GM13976 (cell line): ENCODE data around the gene ZNF609.
A peak's percentile ranks its signal among the peaks of the same experiment; 100 is the strongest.
"Not testable (repeated sequence)": the region's sequence is repeated elsewhere in the genome, so short reads cannot be mapped to it uniquely, and the experiment has no call there.

Experiments used
- DNase-seq: peaks from one replicate; pipeline ENCODE4 v3.0.0; 2012; ENCODE audit warnings: low spot score
- CTCF ChIP-seq: IDR thresholded peaks from 2 replicates; pipeline ENCODE4 v1.5.1; 2012; ENCODE audit warnings: borderline replicate concordance, mild to moderate bottlenecking; ENCODE audit not compliant: insufficient read depth; ENCODE audit errors: extremely low read depth, missing control alignments, control extremely low read depth
- in situ Hi-C: fragments of 300-500 bp; cut with MboI; formaldehyde crosslinking; loops from one replicate; pipeline ENCODE4 v1.12.0; 2022; ENCODE audit warnings: low sequenced_read_pairs, mixed read lengths, inconsistent platforms; ENCODE audit not compliant: unreplicated experiment

ZNF609 gene

DNA sequence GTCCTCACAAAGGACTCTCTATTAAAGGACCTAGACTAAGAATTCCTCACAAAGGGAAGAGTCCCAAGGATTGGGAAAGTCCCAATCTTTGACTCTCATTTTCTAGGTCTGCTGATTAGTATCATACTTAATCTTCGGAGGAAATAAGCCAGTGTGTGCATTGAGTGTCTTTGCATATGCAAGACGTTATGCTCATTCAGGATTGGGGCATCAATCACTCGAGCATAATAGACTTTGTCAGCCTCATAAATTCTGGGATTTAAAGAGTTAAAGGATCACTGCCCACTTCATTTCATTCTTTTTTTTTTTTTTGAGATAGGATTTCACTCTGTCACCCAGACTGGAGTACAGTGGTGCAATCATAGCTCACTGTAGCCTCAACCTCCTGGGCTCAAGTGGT, 160.7 kb downstream of the ZNF609 start:
- in situ Hi-C loops: no loop called here
- no peak for DNase-seq
- no peak for TF ChIP-seq CTCF

DNA sequence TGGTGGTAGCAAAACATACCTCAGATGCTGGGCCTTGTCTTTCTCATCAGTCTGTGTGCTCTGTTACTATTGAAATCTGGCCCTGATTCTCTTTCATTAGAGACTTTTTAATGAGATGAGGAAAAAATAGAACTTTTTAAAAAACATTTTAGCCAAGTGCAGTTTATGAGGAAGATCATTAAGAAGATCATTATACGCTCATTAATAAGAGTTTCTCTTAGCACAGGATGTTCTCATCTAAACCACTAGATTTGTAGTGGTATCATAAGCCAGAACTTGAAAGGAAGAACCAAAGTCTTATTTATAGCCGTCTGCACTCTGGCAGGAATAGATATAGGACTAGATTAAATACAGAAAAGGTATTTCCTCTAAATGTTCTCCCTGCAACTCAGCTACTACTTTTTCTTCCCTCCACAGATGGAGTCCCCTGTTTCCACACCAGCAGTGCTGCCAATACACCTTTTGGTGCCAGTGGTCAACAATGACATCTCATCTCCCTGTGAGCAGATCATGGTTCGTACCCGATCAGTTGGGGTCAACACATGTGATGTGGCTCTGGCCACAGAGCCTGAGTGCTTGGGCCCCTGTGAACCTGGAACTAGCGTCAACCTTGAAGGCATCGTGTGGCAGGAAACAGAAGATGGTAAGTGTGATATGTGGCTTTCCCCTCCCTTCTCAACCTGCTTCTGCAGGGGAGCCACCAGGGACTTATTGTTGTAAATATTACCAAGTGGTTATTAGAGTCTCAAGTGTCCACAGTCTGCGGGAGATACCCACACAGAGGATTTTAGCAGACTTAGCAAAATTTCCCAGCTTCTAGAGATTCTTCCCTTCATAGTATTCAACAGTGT, 162.3 kb downstream of the ZNF609 start:
- in situ Hi-C loops: no loop called here
- peak; percentile 49 for DNase-seq
- TF ChIP-seq CTCF: no peak

GRCh38 chr15:64623347-64623996, 163.1 kb downstream of the ZNF609 start:
- in situ Hi-C loops: no loop called here
- no peak for DNase-seq
- TF ChIP-seq CTCF: no peak

GRCh38 chr15:64624242-64624641, 163.9 kb downstream of the ZNF609 start:
- no peak for DNase-seq
- TF ChIP-seq CTCF: no peak
- in situ Hi-C loops: no loop called here

DNA sequence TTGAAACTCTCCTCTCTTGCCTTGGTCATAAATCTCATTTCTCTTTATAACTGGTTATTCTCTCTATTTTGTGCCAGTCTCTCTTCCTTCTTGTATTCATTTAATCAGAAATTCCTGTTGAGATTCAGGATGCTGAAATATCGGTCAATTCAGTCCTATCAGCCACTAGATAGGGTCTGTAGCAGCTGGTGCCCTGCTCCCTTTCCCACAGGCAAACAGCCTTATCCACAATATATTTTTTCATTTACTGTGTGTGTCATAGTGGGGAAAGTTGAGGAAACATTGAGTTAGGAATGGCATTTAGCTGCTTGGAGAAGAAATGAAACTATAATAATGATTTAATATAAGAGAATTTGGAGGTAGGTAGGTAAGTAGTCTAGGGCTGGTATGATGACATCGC, 168.7 kb downstream of the ZNF609 start:
- no peak for TF ChIP-seq CTCF
- DNase-seq: no peak
- in situ Hi-C loops: no loop called here

- in situ Hi-C loops: no loop called here
- DNase-seq: no peak
- no peak for TF ChIP-seq CTCF
Measured at GRCh38 chr15:64630396-64631107, 170.2 kb downstream of the ZNF609 start.

- DNase-seq, in situ Hi-C loops: not testable (repeated sequence)
Measured at GRCh38 chr15:64632639-64633038, 172.3 kb downstream of the ZNF609 start.
